ENCODE data around the gene GATAD2B.

The GATAD2B gene

GRCh38 chr1:153778051-153778823, 144.5 kb downstream of the GATAD2B start:
- in situ Hi-C loops (cut with HindIII; ENCODE audit: low pct_ligation_motif_present, low sequenced_read_pairs) = no loop called here
- Histone ChIP-seq H3K36me3 (replicated peaks) (no peaks in the 10 kb centered on the region), H3K4me3 (ENCODE audit: low read depth, low read length) (no peak overlapping the region), H3K27ac (no peak overlapping the region), H3K27me3 (replicated peaks) (no peaks in the 10 kb centered on the region)
- DNase-seq = no peak
- no peak for TF ChIP-seq CTCF (IDR thresholded peaks at IDR 0.05; ENCODE audit: low read depth, low read length, missing control alignments)

DNA sequence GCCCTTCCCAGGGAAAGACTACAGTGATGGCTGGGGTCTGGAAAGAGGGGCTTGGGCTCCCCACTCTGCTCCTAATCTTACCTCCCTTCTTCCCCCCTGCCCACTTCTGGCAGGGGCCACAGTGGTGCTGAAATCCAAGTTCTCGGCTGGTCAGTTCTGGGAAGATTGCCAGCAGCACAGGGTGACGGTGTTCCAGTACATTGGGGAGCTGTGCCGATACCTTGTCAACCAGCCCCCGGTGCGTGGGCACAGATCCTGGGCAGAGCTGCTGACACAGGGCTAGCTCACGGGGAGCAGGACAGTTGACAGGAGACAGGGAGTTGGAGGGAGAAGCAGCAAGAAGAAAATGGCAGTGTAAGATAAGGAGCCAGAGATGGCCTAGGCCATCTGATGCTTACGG, 145.1 kb downstream of the GATAD2B start:
- in situ Hi-C loops (cut with HindIII; ENCODE audit: low pct_ligation_motif_present, low sequenced_read_pairs) = no loop called here
- H3K27ac ChIP-seq = no peak overlapping the region
- peaks cover 5% of the 10 kb centered on the region for H3K36me3 ChIP-seq (replicated peaks)
- H3K27me3 ChIP-seq (replicated peaks) = no peaks in the 10 kb centered on the region
- no peak for TF ChIP-seq CTCF (IDR thresholded peaks at IDR 0.05; ENCODE audit: low read depth, low read length, missing control alignments)
- no peak overlapping the region for H3K4me3 ChIP-seq (ENCODE audit: low read depth, low read length)
- no peak for DNase-seq

DNA sequence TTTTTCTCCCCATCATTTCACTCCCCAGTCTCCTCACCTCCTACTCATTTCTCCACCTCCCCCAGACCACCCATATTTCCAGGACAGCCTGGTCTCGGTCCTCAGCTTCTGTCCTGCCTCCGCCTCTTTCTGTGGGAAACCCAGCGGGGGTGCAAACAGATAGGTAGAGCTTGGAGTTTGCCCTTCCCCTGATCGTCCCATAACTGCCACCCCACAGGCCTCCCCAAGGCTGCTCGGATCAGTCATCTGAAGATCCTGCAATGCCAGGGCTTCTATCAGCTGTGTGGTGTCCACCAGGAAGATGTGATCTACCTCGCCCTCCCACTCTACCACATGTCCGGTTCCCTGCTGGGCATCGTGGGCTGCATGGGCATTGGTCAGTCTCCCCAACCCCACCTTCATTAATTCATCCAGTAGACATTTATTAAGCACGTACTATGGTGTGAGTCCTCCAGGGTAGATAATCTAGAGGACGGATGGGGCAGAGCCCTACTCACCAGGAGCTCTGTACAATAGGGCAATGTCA, 145.9 kb downstream of the GATAD2B start:
- Histone ChIP-seq H3K27ac (no peak overlapping the region), H3K4me3 (ENCODE audit: low read depth, low read length) (no peak overlapping the region), H3K27me3 (replicated peaks) (no peaks in the 10 kb centered on the region), H3K36me3 (replicated peaks) (peaks cover 6% of the 10 kb centered on the region)
- in situ Hi-C loops (cut with HindIII; ENCODE audit: low pct_ligation_motif_present, low sequenced_read_pairs) = no loop called here
- no peak for TF ChIP-seq CTCF (IDR thresholded peaks at IDR 0.05; ENCODE audit: low read depth, low read length, missing control alignments)
- no peak for DNase-seq

DNA sequence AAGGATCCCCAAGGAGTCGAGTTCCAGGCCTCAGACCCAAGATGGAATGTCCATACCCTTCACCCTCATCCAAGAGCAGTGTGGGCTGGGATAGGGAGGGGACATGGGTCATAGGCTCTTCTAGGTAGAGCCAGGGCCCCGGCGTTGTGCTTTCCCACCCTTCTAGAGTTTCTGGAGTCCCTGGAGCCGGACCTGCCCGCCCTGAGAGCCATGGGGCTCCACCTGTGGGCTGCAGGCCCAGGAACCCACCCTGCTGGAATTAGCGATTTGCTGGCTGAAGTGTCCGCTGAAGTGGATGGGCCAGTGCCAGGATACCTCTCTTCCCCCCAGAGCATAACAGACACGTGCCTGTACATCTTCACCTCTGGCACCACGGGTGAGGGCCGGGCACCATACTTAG, 146.4 kb downstream of the GATAD2B start:
- H3K27ac ChIP-seq = no peak overlapping the region
- in situ Hi-C loops (cut with HindIII; ENCODE audit: low pct_ligation_motif_present, low sequenced_read_pairs) = no loop called here
- H3K27me3 ChIP-seq (replicated peaks) = no peaks in the 10 kb centered on the region
- H3K4me3 ChIP-seq (ENCODE audit: low read depth, low read length) = peak overlapping the region; percentile 65
- no peak for DNase-seq
- H3K36me3 ChIP-seq (replicated peaks) = peaks cover 6% of the 10 kb centered on the region
- TF ChIP-seq CTCF (IDR thresholded peaks at IDR 0.05; ENCODE audit: low read depth, low read length, missing control alignments) = no peak

GRCh38 chr1:153775458-153776327, 147.1 kb downstream of the GATAD2B start:
- Histone ChIP-seq H3K4me3 (ENCODE audit: low read depth, low read length) (peak overlapping the region; percentile 65), H3K36me3 (replicated peaks) (peaks cover 6% of the 10 kb centered on the region), H3K27ac (no peak overlapping the region), H3K27me3 (replicated peaks) (no peaks in the 10 kb centered on the region)
- in situ Hi-C loops (cut with HindIII; ENCODE audit: low pct_ligation_motif_present, low sequenced_read_pairs) = no loop called here
- no peak for TF ChIP-seq CTCF (IDR thresholded peaks at IDR 0.05; ENCODE audit: low read depth, low read length, missing control alignments)
- DNase-seq = peak; percentile 16
